T follicular helper cell (primary cell): ENCODE results near the gene CALCB.
A peak's percentile ranks its signal among the peaks of the same experiment; 100 is the strongest.

Experiments used
- DNase-seq: peaks from one replicate; pipeline ENCODE4 v3.0.0-alpha.2; 2020; ENCODE audit warnings: low read depth

CALCB gene

DNA sequence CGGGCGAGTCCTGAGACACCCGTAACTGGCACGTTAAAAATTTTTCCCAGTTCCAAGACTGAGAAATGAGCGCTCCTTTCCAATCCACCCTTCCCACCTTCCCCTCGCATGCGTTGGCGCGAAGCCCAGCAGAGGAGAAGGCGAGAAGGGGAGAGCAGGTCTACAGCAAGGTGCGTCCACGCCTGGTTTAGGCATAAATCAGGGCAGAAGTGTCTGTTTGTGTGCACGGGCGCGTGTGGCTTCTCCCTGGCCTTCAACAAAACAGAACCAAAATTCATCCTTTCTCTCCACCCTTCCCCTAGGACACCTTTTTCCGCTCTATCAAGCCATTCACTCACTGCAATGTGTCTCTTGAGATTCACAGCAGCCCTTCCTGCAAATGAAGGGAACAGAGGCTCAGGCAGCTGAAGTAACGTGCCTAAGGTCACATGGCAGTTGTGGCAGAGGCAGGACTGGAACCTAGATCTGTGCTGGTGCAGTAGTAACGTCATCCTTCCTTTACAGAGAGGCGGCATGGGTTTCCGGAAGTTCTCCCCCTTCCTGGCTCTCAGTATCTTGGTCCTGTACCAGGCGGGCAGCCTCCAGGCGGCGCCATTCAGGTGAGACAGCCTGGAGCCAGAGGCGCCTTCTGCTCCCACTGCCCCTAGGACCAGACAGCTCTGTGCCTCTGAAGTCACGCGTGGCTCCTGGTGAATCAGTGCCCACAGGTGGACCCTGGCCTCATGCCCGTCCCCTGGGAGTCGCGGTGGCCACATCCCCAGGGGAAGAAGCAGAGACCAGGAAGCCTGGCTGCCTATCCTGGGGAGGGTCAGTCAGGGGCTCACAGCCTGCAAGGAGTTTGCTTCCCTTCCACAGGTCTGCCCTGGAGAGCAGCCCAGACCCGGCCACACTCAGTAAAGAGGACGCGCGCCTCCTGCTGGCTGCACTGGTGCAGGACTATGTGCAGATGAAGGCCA lies 1.1 kb downstream of the CALCB start:
- peak; percentile 67 for DNase-seq

DNA sequence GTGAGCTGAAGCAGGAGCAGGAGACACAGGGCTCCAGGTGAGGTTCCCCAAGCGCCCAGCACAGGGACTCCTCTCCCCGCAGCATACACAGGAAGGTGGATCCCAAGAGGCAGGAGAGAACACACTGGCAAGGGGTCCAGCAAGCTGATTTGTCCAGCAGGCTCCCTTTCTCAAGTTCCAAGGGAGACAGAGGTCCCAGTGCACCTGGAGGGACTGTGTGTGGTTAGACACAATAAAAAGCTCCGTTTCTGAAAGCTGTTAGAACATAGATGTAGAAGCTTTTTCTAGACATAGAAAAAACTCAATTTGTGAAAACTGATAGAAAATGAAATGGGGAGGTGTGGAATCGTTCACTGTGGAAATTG lies 1.8 kb downstream of the CALCB start:
- no peak for DNase-seq

DNA sequence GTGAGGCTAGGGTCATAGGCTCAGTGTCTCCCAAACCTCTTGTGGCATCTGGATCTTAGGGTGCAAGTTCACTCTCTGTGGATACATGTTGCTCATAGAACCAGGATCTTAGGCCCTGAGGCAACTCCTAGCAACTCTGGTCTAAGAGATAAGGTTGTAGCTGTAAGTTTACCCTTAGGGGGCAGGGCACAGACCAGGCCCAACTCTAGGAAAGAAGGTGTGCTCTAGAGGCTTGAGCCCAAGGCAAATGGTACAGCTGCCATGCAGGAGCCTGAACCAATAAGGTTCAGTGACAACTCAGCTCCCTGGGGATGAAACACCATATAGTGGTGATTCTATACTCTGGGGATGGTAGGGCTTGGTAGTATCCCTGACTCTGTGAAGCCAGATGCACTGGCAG lies 17.8 kb downstream of the CALCB start:
- DNase-seq, result no peak

DNA sequence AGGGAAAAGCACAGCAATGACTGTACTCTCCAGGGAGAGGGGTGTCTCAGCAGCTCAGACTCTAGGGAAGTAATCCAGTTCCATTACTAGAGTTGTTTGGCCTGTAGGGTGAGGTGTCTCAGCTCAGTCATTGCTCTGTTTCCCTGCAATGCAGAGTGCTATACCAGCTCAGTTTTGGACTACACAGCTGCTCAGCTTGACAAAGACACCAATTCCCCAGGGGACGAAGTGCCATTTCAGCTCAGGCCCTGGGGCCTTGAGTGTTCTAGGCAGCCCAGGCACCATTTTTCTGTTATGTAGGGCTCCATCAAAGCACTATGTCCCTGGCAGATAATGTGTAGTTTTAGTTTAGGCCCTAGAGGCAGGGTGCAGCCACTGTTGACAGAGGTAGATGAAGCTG lies 18.2 kb downstream of the CALCB start:
- DNase-seq, result no peak

DNA sequence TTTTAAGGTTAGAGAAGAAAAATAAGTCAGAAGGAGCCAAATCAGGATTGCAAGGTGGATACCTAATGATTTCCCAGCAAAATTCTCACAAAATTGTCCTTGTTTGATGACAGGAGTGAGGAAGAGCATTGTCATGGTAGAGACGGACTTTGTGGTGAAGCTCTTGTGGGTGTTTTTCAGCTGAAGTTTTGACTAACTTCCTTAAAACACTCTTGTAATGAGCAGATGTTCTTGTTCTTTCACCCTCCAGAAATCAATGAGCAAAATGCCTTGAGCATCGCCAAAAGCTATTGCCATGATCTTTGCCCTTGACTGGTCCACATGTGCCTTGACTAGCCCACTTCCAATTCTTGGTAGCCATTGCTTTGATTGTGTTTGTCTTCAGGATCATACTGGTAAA lies 20.0 kb downstream of the CALCB start:
- no peak for DNase-seq

DNA sequence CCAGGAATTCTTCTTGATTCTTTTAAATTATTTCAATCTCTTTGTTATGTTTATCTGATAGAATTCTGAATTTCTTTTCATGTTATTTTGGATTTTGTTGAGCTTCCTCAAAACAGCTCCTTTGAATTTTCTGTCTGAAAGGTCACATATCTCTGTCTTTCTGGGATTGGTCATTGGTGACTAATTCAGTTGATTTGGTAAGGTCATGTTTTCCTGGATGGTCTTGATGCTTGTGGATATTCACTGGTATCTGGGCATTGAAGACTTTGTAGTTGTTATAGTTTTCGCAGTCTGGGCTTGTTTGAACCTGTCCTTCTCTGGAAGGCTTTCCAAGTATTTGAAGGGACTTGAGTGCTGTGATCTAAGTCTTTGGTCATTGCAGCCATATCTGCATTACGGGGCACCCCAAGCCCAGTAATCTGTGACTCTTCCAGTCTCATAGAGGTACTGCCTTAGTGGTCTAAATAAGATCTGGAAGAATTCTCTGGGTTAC lies 22.4 kb downstream of the CALCB start:
- no peak for DNase-seq

DNA sequence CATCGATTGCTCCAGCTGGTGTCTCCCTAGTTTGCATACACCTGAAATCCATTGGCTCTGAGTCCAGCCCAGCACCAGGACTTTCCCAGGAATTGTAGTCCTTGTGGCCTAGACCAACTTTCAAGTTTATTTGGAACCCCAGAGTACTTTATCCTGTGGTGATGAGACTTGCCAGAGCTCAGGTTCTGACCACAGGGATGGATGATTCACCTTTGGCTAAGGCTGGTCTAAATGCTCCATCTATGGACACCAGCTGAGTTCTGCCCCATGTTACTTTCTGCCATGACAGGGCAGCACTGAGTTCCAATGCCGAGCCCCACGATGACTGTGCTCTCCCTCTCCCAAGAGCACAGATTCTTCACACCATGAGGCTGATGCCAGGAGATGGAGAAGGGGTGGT lies 24.0 kb downstream of the CALCB start:
- no peak for DNase-seq

DNA sequence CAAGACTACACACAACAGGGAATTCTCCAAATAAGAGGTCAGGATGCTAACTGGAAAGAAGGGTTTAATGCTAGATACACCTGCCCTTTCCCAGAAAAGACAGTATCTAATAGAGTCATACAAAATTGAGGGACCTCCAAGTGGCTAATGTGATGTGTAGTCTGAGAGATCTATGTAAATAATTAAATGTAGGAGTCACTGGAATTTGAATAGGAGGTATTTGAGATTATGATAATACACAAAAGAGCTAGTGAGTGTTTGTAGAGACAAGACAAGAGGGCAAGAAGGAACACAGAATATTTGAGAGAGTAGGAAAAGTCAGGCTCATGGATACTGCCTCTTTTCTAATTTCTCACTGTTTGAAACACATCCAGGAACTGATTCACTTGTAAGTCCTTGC lies 25.9 kb downstream of the CALCB start:
- no peak for DNase-seq

DNA sequence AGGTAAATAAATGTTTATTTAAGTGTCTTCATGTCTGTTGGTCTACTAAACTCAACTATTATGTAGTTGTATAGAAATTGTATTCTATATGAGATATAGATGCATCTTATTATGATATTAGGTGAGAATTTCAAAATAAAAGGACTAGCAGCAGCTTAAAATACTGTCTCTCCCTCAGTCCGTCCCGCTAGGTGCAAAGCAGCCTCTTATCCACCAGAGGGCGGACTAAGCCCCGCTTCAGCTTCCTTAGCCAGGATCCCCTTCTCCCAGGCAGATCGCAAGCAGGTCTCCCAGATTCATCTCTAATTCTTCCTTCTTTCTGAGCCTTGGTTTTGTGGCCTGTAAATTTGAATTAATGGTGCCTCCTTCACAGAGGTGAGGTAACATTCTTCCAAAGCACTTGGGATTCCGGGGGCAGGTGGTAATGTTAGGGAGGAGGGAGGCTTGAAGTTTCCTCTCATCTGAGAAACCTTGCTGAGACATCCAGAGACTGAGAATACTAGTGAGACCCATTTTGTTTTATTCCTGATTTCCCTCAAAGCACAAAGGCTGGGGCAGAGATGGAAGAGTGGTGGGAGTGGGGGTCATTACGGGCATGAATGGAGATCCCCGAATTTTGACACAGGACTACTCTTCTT lies 27.8 kb downstream of the CALCB start:
- DNase-seq, result peak; percentile 19

DNA sequence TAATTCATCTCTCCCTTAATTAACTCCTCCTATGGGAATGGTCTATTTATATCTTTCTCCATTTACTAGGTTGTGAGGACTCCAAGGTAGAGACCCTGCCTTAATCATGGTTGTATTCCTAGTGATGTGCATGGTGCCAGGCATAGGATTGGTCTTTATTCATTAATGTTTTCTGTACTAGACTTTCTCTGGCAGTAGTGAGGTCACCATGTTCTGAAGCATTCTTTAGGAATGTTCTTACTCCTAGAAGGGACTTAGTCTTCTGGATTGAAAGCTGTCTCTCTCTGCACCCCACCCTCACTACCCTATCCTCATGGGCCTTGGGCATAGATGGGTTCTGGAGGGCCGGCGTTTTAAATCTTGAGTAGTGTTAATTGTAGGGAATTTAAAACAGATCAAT lies 30.8 kb downstream of the CALCB start:
- no peak for DNase-seq

DNA sequence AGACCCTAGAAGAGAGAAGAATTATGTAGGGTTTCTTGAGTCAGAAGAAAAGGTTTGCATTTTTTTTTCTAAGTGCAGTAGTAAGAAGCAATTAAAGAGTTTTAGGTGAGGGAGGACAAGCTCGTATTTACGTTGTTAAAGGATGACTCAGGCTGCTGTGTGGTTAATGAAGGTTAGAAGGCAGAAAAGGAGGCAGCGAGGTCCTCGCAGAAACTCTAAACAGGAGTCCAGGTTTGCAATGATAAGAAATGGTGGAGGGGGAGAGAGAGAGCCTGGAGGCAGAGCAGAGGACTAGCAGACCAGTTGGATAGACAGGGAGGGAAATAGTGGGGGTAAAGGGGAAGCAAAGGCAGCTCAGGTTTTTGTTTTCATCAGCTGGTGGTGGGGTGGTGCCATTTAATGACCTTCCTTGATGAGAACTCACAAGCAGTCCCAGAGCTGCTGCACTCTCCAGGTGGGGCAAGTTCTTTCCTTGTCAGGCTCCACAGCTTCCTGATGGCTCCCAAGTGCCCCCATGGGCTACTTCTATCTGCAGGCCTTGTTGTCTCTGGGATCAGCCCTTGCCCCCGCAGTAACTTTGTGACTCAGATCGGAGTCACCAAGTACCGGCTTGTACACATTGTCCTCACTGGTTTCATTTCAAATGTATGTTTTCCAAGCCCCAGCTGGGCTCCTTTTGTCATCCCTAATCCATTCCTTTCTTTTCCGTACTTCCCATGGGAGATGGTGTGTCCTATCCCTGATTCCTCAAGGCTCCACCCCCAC lies 33.0 kb downstream of the CALCB start:
- DNase-seq, result no peak

DNA sequence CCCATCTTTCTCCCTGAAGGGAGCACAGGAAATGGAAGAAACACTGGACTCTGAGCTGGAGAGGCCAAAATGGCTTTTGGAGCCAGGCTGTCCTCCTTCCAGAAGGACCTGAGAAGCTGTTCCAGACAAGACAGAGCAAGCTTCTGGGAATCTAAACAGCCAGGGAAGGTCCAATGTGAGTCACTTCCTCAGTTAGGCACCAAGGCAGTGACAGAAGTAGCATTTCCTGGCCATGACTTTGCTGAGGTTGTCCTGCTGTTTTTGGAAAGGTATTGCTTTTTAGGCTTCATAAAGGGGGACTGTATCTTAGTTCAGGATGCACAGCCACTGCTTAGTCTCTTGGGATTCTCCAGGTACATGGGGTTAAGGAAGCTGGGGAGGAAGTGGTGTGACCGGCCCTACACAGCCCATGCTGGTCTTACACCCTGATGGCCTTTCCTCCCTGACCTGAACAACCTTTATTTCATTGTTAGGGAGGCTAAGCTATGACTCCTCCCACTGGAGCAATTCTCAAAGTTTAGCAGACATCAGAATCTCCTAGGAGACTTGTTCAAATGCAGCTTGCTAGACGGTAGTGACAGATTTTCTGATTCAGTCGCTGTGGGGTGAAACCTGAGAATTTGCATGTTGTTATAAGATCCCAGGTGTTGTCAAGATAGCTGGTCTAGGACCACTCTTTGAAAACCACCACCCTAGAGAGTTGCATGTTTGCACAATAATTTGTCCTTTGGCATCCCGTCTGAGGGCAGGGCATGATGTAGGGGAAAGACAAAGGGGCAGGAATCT lies 34.5 kb downstream of the CALCB start:
- no peak for DNase-seq

DNA sequence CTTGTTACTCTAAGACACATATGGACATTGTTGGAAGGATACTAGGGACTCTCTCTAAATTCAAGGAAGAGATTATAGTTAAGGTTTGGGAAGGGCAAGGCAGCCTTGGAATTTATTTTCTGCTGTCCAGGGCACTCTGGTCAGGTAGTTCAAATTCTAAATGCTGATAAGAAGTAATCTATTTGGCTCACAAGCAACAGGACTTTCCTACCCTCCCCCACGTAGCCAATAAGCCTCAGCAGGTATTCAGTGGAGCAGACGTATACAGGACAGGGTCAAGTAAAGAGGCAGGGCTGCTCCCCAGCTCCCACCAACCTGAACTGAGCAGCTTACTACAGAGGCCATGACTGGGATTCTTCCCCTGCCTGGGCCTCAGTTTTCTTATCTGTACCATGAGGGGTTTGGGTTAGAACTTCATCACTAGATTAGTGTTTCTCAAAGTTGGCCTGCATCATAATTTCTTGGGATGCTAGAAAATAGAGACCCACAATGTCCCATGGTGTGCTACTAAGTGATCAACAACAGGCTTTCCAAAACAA lies 35.3 kb downstream of the CALCB start:
- no peak for DNase-seq

DNA sequence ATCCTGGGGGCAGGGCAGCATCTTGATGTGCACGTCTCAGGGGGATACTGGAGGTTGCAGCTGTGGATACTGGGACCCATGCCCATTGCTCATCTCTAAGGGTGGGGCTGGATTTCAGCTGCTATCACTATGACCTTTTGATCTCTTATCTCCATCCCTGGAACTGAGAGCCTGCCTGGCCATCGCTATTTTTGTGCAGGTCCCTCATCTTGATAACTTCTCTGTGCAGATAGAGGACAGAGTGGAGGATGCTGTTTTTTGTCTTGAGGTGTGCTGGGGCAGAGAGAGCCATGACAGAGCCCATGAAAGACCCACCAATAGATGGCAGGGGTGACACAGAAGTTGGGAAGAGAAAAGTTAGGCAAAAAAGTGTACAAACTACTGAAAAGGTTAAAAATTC lies 36.2 kb downstream of the CALCB start:
- no peak for DNase-seq

DNA sequence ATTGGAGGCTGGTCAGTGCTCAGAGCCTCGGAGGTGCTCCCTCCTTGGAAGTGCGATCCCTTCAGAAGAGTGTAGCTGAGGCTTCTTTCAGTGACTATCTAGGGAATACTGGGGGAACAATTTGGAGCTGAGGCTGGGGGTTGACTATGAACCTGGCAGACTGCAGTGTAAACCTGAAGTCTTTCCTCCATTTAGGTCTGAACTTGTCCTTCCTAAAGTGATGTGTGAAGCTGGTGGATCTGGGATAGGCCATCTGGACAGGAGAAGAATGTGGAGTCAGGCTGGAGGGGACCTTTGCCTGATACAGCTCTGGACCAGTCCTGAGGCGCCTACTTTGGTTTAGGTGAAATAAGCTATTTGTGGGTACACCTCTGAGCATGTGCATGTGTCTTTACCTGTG lies 37.8 kb downstream of the CALCB start:
- DNase-seq, result no peak

DNA sequence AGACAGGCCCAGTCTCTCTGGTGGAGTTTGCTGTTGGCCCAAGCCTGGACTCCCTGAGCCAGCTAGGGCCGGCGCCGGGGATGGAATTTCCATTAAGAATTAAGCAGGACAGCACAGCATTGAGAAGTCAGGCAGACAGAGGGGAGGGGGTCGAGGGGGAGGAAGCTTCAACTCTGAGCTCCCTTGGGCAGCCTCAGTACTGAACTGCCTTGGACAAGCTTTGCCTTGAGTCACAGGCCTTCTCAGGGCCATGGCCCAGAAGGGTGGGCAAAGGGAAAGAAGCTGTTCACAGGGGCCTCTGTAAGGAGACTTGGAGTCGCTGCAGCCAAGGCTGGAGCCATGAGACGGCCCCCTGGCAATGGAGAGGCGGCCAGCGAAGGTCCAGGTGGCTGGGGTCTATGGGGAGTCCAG lies 38.7 kb downstream of the CALCB start:
- no peak for DNase-seq

DNA sequence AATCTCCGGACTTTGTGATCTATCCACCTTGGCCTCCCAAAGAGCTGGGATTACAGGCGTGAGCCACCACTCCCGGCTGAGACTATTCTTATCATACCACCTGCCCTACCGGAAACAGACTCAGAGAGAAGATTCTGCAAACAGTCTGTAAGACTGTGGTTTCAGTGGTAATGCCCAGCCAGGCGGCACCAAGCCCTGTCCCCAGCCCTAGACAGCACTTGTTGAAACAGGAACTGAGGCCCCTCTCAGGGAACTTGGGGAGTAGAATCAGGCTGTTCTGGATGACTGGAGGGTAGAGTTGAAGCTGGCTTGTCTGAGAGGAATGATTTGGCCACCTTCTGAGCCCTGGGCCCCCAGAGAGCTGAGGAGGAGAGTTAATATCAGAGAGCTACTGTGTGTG lies 40.0 kb downstream of the CALCB start:
- no peak for DNase-seq

DNA sequence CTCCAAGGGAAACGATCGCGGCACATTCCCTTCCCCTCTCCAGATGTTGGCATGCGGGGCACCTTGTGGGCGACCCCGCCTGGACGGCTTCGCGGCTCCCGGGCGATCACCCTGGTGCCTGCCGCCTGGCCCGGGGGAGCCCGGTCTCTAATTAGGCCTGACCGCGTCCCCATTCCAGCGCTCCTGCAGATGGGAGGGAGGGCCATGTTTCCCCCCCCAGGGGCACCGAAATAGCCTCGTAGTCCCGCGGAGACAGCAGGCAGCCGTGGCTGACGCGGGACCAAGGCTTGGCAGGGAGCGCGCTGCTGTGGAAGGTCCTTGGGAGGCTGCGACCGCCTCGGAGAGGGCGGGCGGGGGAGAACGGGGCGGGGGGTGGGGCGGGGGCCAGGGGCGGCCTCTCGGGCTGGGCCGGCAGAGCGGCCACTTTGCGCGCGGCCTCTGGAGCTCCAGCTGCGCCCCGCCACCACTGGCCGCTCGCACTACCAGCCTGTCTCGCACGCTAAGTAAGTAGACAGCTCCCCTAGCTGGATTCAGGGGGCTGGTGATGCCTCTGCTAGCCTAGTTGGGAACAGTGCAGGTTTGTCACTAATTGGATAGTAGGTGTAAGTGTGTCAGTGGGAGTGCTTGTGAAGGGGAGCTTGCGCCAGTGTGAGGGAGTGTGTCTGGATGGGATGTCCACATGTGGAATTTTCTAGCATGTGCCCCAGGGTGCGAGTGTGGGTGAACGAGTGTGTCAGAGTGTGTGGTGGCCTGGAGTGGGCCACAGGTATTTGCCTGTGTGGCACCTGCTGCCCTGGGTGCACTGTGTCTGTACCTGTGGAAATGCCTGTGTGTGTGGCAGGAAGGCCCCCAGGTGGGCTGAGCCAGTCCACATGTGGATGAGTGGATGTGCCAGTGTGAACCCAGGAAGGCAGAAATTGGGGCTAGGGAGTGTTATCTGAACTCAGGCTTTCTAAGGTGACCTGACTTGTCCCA lies 41.4 kb downstream of the CALCB start, which contains the start of gene INSC:
TSS of gene INSC (plus strand) at position 423 of the 975 bp plus-strand sequence. CDS start 34,252 bp downstream, outside the sequence.
- no peak for DNase-seq

DNA sequence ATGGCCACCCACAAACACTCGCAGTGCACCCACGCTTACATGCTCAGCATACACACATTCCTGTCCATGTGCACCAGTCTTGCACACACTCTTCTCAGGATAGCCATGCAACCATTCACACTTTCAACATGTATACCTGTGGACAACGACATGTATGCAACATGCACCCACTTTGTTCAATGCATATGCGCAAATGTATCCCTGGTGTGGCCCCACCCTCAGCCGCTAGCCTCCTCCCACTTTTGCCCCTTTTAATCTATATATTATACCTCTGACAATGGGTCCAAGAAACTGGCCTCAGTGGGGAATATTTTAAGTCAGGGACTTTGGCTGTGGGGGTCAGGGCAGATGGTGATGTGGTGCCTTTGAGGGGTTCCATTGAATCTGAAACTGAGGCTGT lies 42.3 kb downstream of the CALCB start:
- no peak for DNase-seq

DNA sequence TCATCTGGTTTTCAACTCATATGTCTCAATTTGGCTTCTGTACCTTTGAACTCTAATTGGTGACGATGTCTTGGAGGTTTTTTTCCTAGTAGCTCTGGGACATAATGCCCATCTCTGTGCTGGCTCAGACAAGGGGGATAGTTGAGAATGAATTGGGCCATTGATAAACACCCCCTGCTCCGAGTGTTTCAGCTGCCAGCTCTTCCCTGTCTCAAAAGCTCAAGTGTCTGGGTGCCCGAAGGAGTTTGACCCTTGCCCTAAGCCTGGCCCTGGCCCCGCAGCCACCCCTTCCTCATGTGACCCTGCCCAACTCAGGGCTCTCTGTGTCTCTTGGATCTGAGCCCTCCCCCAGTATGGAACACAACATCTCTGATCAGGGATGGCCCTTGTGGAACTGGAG lies 44.4 kb downstream of the CALCB start:
- DNase-seq, result no peak
